Inferior parietal cortex (tissue), 1 donor: Measurements from ENCODE around the gene PPP2R3C.
A peak's percentile ranks its signal among the peaks of the same experiment; 100 is the strongest.
"Not testable (repeated sequence)": the region's sequence is repeated elsewhere in the genome, so short reads cannot be mapped to it uniquely, and the experiment has no call there.

Source experiments
- DNase-seq: peaks from one replicate; pipeline ENCODE4 v3.0.0-alpha.2; 2016; ENCODE audit errors: extremely low spot score

PPP2R3C gene

DNA sequence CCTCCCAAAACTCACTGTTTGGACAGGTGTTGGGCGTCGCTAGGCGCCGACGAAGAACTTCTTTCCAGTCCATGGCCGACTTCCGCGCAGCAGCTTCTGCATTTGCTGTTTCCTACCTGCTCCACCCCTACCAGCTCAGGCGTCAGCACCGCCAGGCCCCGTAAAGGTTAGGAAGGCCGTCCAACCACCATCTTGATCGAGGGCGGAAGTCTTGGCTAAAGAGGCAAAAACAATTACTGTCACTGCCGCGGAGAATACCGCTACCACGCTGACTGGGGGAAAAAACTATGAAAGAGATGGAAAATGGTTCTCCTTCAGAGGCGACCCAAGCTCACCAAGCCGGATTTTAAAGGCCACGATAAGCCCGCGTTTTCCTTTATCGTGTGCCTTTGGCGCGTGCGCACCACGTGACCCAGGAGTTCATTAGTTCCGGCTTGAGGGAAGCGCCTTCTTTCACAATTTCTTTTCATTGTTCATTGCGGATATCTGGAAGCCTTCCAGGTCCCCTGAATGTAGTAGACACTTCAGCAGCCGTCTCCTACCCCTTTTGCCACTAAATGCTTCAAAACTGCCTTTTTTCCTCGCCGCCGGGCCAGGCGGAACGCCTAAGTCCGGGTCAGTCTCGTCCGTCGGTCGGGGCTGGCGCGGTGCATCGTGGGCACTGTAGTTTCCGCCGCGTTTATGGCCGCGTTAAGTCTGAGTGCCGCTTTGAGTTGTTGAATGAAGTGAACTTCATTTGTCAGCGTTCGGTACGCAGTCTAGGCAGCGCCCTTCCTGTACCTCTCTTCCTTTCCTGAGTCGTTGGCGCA is at the start of gene PPP2R3C, which contains the start of gene PRORP:
PPP2R3C (minus strand) TSS at position 104 of the 809 bp plus-strand sequence; CDS start at position 73, 31 bp downstream.
PRORP (plus strand) TSS at position 666 of the 809 bp plus-strand sequence. CDS start 694 bp downstream, outside the sequence.
- peak; percentile 95 for DNase-seq

DNA sequence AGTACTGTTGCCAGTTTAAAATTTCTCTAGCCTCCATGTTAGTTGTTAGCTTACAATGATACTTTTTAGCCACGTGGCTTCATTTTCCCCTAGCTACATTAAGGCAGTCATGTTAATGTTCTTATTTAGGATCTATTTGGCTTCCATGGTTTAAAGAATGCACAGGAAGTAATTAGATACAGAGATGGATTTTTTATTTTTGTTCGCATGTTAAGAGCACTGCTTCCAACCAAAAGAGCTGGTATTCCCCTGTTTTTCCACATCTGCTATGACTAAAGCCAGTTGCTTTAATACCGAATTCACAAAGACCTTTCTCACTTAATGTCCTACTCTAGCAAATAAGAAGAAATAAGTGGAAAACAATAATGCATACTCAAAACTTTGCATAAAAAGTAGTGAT is 45.7 kb upstream of the PPP2R3C start:
- DNase-seq, result no peak

DNA sequence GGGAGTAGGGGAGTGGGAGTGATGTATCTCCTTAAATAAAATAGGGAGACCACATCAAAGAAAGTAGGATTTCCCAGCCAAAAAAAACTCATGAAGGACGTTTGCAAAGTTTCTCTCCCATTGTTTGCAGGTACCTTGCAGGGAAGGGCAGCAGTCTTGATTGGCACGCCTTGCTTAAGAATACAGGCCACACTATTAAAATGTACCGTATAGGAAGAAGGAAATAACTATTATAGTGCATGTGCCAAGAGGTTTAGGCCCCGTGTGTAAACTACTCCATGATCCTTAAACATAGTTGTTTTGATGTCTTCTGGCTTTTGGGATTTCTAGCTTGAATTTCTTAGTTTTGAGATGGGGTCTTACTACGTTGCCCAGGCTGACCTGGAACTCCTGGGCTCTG is 43.1 kb upstream of the PPP2R3C start:
- no peak for DNase-seq

DNA sequence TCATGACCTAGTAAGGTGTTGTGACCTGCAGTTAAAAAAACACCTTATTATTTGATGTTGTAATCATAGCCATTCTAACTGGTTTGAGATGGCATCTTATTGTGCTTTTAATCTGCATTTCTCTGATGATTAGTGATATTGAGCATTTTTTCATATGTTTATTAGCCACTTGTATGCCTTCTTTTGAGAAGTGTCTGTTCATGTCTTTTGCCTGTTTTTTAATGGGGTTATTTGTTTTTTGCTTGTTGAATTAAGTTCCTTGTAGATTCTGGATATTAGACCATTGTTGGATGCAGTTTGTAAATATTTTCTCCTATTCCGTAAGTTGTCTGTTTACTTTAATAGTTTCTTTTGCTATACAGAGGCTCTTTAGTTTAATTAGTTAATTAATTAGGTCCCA is 41.6 kb upstream of the PPP2R3C start:
- no peak for DNase-seq

DNA sequence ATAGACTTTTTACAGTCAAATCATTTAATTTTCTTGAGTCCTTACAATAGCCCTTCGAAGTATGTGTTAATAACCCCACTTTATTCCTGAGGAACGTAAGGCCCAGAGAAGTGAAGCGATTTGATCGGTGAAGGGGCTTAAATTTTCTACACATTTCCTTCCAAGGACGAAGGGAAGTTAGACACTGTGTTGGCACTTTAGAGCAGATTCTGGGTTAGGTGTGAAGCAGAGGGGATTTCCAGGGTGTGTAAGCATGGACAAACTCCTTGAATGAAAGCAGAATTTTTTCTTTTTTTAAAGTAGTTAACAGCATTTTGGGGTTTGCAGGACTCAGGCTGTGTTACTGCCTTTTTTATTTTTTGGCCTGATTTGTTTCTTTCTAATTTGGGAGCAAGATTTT is 39.4 kb upstream of the PPP2R3C start:
- no peak for DNase-seq

DNA sequence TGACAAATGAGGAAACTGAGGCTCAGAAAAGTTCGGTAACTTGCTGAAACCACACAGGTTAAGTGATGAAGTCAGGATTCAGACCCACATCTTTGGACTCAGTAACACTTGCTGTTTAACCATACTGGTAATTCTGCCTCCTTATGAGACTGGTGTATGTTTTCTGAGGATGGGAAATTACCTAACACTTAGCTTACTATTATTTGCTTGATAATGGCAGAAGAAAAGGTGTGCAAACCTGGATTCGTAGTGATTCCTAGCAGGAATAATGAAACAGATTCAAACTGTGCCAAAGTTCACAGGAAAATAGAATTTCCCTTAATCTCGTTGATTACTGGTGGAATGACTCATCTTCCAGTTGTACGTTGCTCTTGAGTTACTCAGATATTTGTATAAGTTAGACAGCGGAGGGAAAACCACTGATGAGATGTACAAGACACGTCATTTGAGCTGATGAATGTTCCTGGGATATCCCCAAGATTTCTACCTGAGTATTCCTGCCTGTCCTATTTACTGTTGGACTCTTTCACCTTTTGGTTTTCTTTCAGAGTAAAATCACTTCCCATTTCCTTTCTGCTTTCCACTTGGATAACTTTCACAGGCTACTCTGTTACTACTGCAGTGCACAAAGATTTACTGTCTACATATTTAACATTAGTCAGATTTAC is 38.1 kb upstream of the PPP2R3C start:
- DNase-seq, result no peak

DNA sequence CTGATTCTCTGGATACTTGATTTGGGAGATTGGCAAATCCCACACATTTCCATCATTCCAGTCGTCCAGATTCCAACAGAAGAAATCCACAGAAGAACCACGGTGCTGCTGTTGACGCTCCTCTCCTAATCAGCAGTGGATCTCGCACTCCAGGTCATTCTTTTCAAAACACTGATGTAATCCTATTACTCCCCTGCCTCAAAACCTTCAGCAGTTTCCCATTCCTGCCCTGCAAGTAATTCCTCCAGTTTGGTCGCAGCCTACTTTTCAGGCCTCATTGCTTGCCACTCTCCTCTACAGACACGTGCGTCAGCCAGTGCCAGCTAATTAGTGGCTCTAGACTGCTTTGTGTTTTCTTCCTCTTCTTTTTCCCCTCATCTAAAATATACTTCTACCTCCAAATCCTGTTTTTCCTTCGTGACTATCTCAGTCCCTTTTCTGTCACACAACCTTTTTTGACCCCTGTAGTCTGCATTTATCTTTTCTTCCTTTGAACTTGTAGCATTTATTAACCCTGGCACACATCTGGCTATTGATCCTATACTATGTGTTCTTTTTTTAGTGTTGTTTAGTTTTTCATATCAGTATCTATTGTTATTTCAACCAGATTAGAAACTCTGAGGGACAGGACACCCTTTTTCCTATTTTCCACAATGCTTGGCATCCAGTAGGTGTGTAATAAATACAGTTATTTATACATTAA is 37.3 kb upstream of the PPP2R3C start:
- no peak for DNase-seq

DNA sequence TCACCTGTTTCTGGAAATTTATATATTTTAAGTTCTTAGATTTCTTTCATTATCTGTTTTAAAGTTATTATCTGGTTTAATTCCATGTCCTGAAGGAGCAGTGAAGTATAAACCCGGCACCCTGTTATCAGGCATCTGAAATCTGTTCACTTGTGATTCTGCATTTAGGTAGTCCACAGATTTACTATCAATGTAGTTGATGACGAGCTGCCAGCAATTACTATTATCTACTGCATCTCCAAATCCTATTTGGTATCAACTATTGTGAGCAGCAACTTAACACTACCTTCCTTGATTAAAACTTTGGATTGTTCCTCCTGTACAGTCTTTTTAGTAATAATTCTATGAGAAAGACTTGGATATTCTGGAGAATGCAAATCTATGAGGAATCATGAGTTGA is 36.7 kb upstream of the PPP2R3C start:
- DNase-seq, result no peak

DNA sequence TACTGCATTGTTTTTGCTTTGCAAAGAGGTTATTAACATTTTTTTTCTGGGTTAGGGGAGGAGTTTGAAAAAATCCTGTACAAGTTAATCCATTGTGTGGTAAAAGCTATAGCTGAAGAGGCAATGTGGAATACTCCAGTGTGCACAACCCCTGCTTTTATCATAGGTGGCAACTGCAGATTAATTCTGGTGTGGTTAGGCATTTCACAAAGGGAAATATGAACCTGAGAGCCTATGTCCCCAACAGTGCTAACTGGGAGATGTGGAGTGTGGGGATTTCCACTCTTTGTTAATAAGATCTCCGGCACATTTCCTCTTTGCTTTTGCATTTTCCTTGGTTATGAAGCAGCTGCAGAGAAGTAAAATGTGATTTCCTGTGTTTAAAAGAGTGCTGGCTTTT is 34.2 kb upstream of the PPP2R3C start:
- peak; percentile 27 for DNase-seq

DNA sequence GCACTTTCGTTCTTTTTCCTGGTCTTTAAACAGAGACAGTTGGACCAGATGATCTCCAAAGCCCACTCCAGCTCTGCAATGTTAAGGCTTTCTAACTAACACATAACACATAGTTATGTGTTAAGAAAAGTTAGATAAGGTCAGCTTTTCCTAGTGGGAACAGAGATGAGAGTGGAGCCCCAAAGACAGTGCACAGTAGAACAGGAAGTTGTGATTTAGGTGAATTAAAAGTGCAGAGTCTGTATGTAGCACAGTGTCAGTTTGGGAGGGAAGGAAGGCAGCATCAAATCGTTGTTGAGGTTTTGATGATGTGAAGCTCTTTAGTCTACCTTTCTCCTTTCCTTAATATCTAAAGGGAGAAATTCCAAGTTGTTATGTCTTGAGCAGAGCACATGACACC is 32.2 kb upstream of the PPP2R3C start:
- DNase-seq, result no peak

DNA sequence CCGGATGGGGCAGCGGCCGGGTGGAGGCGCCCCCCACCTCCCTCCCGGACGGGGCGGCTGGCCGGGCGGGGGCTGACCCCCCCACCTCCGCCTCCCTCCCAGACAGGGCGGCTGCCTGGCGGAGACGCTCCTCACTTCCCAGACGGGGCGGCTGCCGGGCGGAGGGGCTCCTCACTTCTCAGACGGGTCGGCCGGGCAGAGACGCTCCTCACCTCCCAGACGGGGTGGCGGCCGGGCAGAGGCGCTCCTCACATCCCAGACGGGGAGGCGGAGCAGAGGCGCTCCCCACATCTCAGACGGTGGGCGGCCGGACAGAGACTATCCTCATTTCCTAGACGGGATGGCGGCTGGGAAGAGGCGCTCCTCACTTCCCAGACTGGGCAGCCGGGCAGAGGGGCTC is 30.7 kb upstream of the PPP2R3C start:
- DNase-seq, result not testable (repeated sequence)

DNA sequence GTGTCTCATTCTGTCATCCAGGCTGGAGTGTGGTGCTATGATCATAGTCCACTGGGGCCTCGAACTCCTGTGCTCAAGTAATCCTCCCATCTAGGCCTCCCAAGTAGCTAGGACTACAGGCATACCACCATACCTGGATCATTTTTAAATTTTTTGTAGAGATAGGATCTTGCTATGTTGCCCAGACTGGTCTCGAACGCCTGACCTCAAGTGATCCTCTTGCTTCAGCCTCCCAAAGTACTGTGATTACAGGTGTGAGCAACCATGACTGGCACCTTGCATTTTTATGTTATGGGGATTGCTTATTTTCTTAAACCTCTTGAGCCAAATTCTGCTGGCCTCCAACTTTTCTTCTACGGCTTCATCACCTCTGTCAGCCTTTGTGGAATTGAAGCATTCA is 27.4 kb upstream of the PPP2R3C start:
- DNase-seq, result no peak

DNA sequence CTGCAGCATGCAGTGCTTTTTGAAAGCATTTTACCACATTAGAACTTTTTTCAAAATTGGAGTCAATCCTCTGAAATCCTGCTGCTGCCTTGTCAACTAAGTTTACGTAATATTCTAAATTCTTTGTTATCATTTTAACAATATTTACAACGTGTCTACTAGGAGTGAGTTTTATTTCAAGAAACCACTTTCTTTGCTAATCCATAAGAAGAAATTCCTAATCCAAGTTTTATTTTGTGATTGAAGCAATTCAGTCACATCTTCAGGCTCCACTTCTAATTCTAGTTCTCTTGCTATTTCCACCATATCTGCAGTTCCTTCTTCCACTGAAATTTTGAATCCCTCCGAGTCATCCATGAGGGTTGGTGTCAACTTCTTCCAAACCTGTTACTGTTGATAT is 25.9 kb upstream of the PPP2R3C start:
- DNase-seq, result no peak

DNA sequence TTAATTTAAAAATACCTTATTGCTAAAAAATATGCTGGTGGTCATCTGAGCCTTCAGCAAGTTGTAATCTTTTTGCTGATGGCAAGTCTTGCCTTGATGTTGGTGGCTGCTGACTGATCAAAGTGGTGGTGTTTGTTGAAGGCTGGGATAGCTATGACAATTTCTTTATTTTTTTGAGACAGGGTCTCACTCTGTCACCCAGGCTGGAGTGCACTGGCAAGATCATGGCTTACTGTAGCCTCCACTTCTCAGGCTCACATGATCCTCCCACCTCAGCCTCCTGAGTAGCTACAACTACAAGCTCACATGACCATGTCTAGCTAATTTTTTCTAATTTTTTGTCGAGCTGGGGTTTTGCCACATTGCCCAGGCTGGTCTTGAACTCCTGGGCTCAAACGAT is 25.4 kb upstream of the PPP2R3C start:
- DNase-seq, result no peak

DNA sequence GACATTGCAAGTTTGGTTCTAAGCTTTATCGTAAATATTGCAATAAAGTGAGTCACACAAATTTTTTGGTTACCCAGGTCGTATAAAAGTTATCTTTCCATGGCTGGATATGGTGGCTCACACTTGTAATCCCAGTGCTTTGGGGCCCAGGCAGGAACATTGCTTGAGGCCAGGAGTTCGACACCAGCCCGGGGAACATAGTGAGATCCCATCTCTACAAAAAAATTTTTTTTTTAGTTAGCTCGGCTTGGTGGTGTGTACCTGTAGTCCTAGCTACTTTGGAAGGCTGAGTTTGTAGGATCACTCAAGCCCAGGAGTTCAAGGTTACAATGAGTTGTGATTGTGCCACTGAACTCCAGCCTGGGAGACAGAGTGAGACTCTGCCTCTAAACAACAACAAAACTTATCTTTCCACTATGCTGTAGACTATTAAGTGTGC is 24.9 kb upstream of the PPP2R3C start:
- DNase-seq, result no peak

DNA sequence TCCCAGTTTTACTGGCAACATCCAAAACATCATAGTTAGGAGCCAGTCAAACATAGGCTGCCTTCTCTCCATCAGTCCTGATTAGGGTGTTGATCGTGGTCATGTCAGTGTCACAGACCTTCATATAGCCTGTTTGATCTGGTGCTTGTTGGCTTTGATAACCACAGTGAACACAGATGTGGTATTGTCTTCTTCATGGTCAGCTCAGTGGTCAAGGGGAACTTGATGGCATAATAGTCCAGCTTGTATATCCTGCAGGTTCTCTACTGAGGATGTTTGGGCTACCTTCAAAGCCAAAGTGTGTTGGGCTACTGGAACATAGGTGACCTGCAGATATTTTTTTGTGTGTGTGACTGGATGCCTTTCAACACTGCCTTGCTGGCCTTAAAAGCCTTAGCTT is 22.2 kb upstream of the PPP2R3C start:
- no peak for DNase-seq

DNA sequence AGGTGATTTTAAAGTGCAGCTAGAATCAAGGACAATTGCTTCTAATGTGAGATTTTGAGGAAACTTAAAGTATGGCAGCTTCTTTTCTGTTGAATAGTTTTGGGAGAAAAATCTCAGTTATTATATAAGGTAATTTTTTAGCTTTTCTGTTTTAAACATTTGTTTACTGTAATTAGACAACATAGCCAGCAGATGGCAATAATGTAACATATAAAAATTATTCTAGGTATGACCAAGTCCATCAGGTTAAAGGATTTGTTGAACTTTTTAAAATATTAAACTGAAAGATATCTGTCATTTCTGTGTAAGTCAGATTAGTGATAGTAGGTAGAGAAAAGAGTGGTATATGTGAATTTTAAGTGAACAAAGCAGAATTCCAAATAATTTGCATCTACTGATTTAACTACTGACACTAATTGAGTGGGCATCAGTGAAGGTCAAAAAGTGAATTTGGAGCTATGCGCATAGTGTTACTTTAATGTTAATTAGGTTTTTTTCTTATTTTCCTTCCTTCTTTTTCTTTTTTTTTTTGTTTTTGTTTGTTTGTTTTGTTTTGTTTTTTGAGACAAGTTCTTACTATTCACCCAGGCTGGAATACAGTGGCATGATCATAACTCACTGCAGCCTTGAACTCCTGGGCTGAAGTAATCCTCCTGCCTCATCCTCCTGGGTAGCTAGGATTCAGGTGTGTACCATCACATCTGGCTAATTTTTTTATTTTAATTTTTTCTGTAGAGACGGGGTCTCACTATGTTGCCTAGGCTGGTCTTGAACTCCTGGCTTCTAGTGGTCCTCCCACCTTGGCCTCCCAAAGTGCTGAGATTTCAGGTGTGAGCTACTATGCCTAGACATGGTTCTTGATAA is 19.2 kb upstream of the PPP2R3C start:
- peak; percentile 58 for DNase-seq

DNA sequence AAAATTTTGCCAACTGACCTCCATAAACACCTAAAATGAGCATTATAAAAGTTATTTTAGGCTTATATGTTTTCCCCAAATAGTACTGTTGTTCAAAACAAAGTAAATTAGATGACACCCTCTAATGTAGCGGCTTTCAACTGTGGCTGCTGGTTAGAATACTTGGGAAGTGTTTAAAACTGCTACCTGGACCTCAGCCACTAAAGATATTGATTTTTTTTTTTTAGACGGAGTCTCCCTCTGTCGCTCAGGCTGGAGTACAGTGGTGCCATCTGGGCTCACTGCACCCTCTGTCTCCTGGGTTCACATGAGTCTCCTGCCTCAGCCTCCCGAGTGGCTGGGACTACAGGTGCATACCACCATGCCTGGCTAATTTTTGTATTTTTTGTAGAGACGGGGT is 16.8 kb upstream of the PPP2R3C start:
- no peak for DNase-seq

DNA sequence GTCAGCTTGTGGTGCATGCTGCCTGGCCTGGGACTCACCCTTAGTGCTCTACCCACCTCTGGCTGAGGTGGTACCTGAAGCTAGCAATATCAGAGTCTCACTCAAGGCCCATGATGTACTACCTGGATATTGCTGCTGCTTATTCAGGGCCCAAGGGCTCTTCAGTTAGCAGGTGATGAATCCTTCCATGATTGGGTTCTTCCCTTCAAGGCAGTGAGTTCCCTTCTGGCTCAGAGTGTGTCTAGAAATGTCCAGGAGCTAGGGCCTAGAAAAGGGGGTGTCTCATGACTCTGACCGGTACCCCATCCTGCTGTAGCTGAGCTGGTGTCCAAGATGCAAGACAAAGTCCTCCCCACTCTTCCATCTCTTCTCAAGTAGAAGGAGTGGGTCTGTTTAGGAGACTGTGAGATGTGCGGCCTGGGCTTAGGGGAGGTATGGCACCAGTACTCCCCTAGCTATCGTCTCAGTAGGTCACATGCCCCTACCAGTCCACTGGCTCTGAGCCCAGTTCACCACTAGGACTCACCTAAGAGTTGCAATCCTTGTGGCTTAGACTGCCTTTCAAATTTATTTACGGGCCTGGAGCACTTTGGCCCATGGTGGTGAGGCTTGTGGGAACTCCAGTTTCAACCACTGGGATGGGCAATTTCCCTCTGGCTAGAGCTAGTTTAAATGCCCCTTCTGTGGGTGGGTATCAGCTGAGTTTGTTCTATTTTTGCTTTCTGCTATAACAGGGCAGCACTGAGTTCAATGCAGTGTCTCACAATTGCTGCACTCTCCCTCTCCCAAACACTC is 12.7 kb upstream of the PPP2R3C start:
- DNase-seq, result no peak

DNA sequence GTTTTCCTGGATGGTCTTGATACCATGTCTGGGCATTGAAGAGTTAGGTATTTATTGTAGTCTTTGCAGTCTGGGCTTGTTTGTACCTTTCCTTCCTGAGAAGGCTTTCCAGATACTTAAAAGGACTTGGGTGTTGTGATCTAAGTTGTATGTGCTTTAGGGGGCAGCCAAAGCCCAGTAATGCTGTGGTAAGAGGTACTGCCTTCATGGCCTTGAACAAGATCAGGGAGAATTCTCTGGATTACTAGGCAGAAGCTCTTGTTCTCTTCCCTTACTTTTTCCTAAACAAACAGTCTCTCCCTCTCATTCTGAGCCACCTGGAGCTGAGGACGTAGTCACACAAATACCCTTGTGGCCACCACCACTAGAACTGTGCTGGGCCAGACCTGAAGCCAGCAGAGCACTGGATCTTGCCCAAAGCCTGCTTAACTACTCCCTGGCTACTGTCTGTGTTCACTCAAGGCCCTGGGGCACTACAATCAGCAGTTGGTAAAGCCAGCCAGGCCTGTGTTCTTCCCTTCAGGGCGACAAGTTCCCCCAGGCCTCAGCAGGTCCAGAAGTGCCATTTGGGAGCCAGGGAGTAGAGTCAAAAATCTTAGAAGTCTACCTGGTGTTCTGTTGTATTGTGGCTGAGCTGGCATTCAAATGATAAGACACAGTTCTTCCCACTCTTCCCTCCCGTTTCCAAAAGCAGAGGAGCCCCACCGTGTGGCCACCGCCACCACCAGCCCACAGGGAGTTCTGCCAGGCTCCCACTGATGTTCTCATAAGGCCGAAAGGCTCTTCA is 11.9 kb upstream of the PPP2R3C start:
- DNase-seq, result no peak
